Cardiac muscle cell (in vitro differentiated cells and primary cell): ENCODE data around the gene SLC35G3. TPM values are rescaled to one million over a fixed set of nuclear protein-coding genes. Genes with fewer than 3 reads are reported as not detected.
A peak's percentile ranks its signal among the peaks of the same experiment; 100 is the strongest.
"Not testable (repeated sequence)": the region's sequence is repeated elsewhere in the genome, so short reads cannot be mapped to it uniquely, and the experiment has no call there.

ENCODE experiments used
- DNase-seq, 2 donors: peaks; one replicate each; pipeline versions ENCODE4 v3.0.0 to v3.0.0-alpha.2; 2010 to 2017; ENCODE audit warnings: low read depth in 1 of 2, low spot score in 1 of 2
- H3K27ac ChIP-seq: fragments of 200-600 bp; sonication (generic); 2 replicates; pipeline ENCODE4 v1.5.1; 2016
- H3K27me3 ChIP-seq: fragments of 200-600 bp; sonication (generic); 2 replicates; pipeline ENCODE4 v1.6.0; 2016; ENCODE audit warnings: control low read depth
- H3K36me3 ChIP-seq: fragments of 200-600 bp; sonication (generic); 2 replicates; pipeline ENCODE4 v1.5.1; 2016; ENCODE audit warnings: control low read depth
- H3K4me1 ChIP-seq: fragments of 200-600 bp; sonication (generic); 2 replicates; pipeline ENCODE4 v1.8.1; 2017; ENCODE audit warnings: low read depth, mild to moderate bottlenecking, mixed run types
- H3K4me3 ChIP-seq: fragments of 200-600 bp; sonication (generic); 2 replicates; pipeline ENCODE4 v1.5.1; 2016; ENCODE audit warnings: mild to moderate bottlenecking
- H3K9me3 ChIP-seq: fragments of 200-600 bp; sonication (generic); 2 replicates; pipeline ENCODE4 v1.5.1; 2017; ENCODE audit warnings: low read depth, mild to moderate bottlenecking, control low read depth
- CTCF ChIP-seq: IDR thresholded peaks from 2 replicates; pipeline ENCODE4 v1.5.1; 2012; ENCODE audit warnings: low read depth, mild to moderate bottlenecking, low read length
- polyA plus RNA-seq: library from polyadenylated mRNA; unstranded; fragments of >200 nt; fragmentation: Nextera tagmentation; extraction: Ambion mirVana; gene quantifications from 2 replicates; pipeline ENCODE4 v1.2.1, GENCODE V29; 2016
- total RNA-seq: library from RNA; depleted of rRNA; stranded (reverse); fragments of >200 nt; gene quantifications from 2 replicates; pipeline ENCODE4 v1.2.3, GENCODE V29; 2016

SLC35G3 gene
- total RNA-seq: 0.21 TPM in 1 of 2 replicates, not detected in the other
- polyA plus RNA-seq: 0.11 and 0.65 TPM in 2 replicates

GRCh38 chr17:35194001-35194400, at the start of gene SLC35G3:
Gene SLC35G3, minus strand, starts transcription at chr17:35194393. Its CDS starts 86 bp downstream, at chr17:35194307.
- H3K36me3 ChIP-seq, H3K27ac ChIP-seq, H3K27me3 ChIP-seq, H3K4me1 ChIP-seq, H3K4me3 ChIP-seq, DNase-seq, H3K9me3 ChIP-seq: not testable (repeated sequence)

- Histone ChIP-seq H3K27me3 (no peaks in the 10 kb centered on the region), H3K9me3 (no peaks in the 10 kb centered on the region), H3K4me1 (peaks cover 18% of the 10 kb centered on the region), H3K36me3 (no peaks in the 10 kb centered on the region), H3K4me3 (peak overlapping the region; percentile 63), H3K27ac (peak overlapping the region; percentile 92)
- DNase-seq: peak; percentile 38 to 63
- TF ChIP-seq CTCF: no peak
Measured at GRCh38 chr17:35243561-35244340, 49.6 kb upstream of the SLC35G3 start.

GRCh38 chr17:35242805-35243560, 48.8 kb upstream of the SLC35G3 start, which contains the start of gene SLFN5:
Gene SLFN5, plus strand, starts transcription at chr17:35243072. Its CDS starts 15,619 bp downstream, at chr17:35258691.
- Histone ChIP-seq H3K4me1 (peaks cover 18% of the 10 kb centered on the region), H3K9me3 (no peaks in the 10 kb centered on the region), H3K36me3 (no peaks in the 10 kb centered on the region), H3K4me3 (peak within 1 kb of the TSS; percentile 63), H3K27ac (peak within 1 kb of the TSS; percentile 92), H3K27me3 (no peaks in the 10 kb centered on the region)
- no peak for TF ChIP-seq CTCF
- peak; percentile 93 to 94 for DNase-seq

- H3K36me3 ChIP-seq: no peaks in the 10 kb centered on the region
- H3K4me3 ChIP-seq: peak overlapping the region; percentile 63
- DNase-seq: peak; percentile 40 to 73
- peak overlapping the region; percentile 92 for H3K27ac ChIP-seq
- no peaks in the 10 kb centered on the region for H3K27me3 ChIP-seq
- peaks cover 18% of the 10 kb centered on the region for H3K4me1 ChIP-seq
- TF ChIP-seq CTCF: peak; percentile 7
- no peaks in the 10 kb centered on the region for H3K9me3 ChIP-seq
Measured at GRCh38 chr17:35242158-35242804, 48.1 kb upstream of the SLC35G3 start.

GRCh38 chr17:35241520-35241919, 47.3 kb upstream of the SLC35G3 start:
- Histone ChIP-seq H3K4me1 (peaks cover 18% of the 10 kb centered on the region), H3K36me3 (no peaks in the 10 kb centered on the region), H3K9me3 (no peaks in the 10 kb centered on the region), H3K27ac (no peak overlapping the region), H3K27me3 (no peaks in the 10 kb centered on the region), H3K4me3 (peak overlapping the region; percentile 63)
- TF ChIP-seq CTCF: no peak
- DNase-seq: no peak
